ENCODE measurements around the gene SIM2.

SIM2 gene

GRCh38 chr21:36776981-36777617 is 78.2 kb downstream of the SIM2 start:
- Mint-ChIP-seq H3K4me1 (peaks cover 3% of the 10 kb centered on the region), H3K27me3 (no peaks in the 10 kb centered on the region), H3K36me3 (no peaks in the 10 kb centered on the region), H3K4me3 (no peak overlapping the region), H3K27ac (no peak overlapping the region), H3K9me3 (no peaks in the 10 kb centered on the region)
- CTCF ChIA-PET: no interaction called here
- no peak for DNase-seq

- Mint-ChIP-seq H3K9me3 (no peaks in the 10 kb centered on the region), H3K36me3 (no peaks in the 10 kb centered on the region), H3K4me3 (no peak overlapping the region), H3K27ac (no peak overlapping the region), H3K4me1 (peaks cover 3% of the 10 kb centered on the region), H3K27me3 (no peaks in the 10 kb centered on the region)
- CTCF ChIA-PET: no interaction called here
- no peak for DNase-seq
These were observed 81.9 kb downstream of the SIM2 start for GRCh38 chr21:36780861-36781260.

GRCh38 chr21:36783612-36784374 is 84.9 kb downstream of the SIM2 start:
- H3K27ac Mint-ChIP-seq: no peak overlapping the region
- H3K27me3 Mint-ChIP-seq: no peaks in the 10 kb centered on the region
- H3K4me1 Mint-ChIP-seq: peaks cover 3% of the 10 kb centered on the region
- CTCF ChIA-PET: interaction anchor here (0.9 kb wide), 1 partner anchor 11 kb away, joined by 3 read pairs; no protein-coding TSS in a partner anchor
- no peaks in the 10 kb centered on the region for H3K36me3 Mint-ChIP-seq
- no peaks in the 10 kb centered on the region for H3K9me3 Mint-ChIP-seq
- DNase-seq: no peak
- H3K4me3 Mint-ChIP-seq: no peak overlapping the region

- Mint-ChIP-seq H3K27ac (no peak overlapping the region), H3K9me3 (no peaks in the 10 kb centered on the region), H3K4me1 (peaks cover 3% of the 10 kb centered on the region), H3K27me3 (no peaks in the 10 kb centered on the region), H3K36me3 (no peaks in the 10 kb centered on the region), H3K4me3 (no peak overlapping the region)
- no peak for DNase-seq
- CTCF ChIA-PET: no interaction called here
These were observed 86.0 kb downstream of the SIM2 start for GRCh38 chr21:36784947-36785346.

- CTCF ChIA-PET: no interaction called here
- no peaks in the 10 kb centered on the region for H3K27me3 Mint-ChIP-seq
- no peak for DNase-seq
- no peaks in the 10 kb centered on the region for H3K36me3 Mint-ChIP-seq
- no peak overlapping the region for H3K27ac Mint-ChIP-seq
- peaks cover 3% of the 10 kb centered on the region for H3K4me1 Mint-ChIP-seq
- no peaks in the 10 kb centered on the region for H3K9me3 Mint-ChIP-seq
- no peak overlapping the region for H3K4me3 Mint-ChIP-seq
These were observed 86.7 kb downstream of the SIM2 start for GRCh38 chr21:36785615-36786014.

GRCh38 chr21:36786186-36786585 is 87.3 kb downstream of the SIM2 start:
- Mint-ChIP-seq H3K27me3 (no peaks in the 10 kb centered on the region), H3K9me3 (no peaks in the 10 kb centered on the region)
- CTCF ChIA-PET: no interaction called here

GRCh38 chr21:36788120-36788638 is 89.3 kb downstream of the SIM2 start:
- Mint-ChIP-seq H3K4me1 (no peaks in the 10 kb centered on the region), H3K27ac (no peak overlapping the region), H3K36me3 (no peaks in the 10 kb centered on the region), H3K4me3 (no peak overlapping the region), H3K27me3 (no peaks in the 10 kb centered on the region), H3K9me3 (no peaks in the 10 kb centered on the region)
- no peak for DNase-seq
- CTCF ChIA-PET: interaction anchor here (0.6 kb wide), 1 partner anchor 373 kb away, joined by 3 read pairs; no protein-coding TSS in a partner anchor

More at GRCh38 chr21:36786186-36786585, 87.3 kb downstream of the SIM2 start:
- H3K27ac Mint-ChIP-seq: no peak overlapping the region
- peaks cover under 1% of the 10 kb centered on the region for H3K4me1 Mint-ChIP-seq
- H3K36me3 Mint-ChIP-seq: no peaks in the 10 kb centered on the region
- no peak overlapping the region for H3K4me3 Mint-ChIP-seq
- no peak for DNase-seq

- DNase-seq: no peak
- Mint-ChIP-seq H3K27ac (no peak overlapping the region), H3K9me3 (peaks cover 4% of the 10 kb centered on the region), H3K27me3 (no peaks in the 10 kb centered on the region), H3K4me1 (no peaks in the 10 kb centered on the region), H3K36me3 (peaks cover 1% of the 10 kb centered on the region), H3K4me3 (no peak overlapping the region)
- CTCF ChIA-PET: no interaction called here
These were observed 91.7 kb downstream of the SIM2 start for GRCh38 chr21:36790616-36791015.

- Mint-ChIP-seq H3K4me3 (no peak overlapping the region), H3K27ac (no peak overlapping the region), H3K4me1 (no peaks in the 10 kb centered on the region), H3K36me3 (peaks cover 1% of the 10 kb centered on the region), H3K27me3 (no peaks in the 10 kb centered on the region), H3K9me3 (peaks cover 7% of the 10 kb centered on the region)
- CTCF ChIA-PET: no interaction called here
- no peak for DNase-seq
These were observed 92.3 kb downstream of the SIM2 start for GRCh38 chr21:36791180-36791579.

GRCh38 chr21:36791695-36792470 is 93.0 kb downstream of the SIM2 start:
- Mint-ChIP-seq H3K4me3 (no peak overlapping the region), H3K27me3 (no peaks in the 10 kb centered on the region), H3K4me1 (no peaks in the 10 kb centered on the region), H3K27ac (no peak overlapping the region), H3K36me3 (peaks cover 1% of the 10 kb centered on the region), H3K9me3 (peaks cover 10% of the 10 kb centered on the region)
- CTCF ChIA-PET: no interaction called here
- DNase-seq: no peak

- DNase-seq: no peak
- Mint-ChIP-seq H3K4me1 (no peaks in the 10 kb centered on the region), H3K27ac (no peak overlapping the region), H3K27me3 (no peaks in the 10 kb centered on the region), H3K36me3 (peaks cover 1% of the 10 kb centered on the region), H3K4me3 (no peak overlapping the region), H3K9me3 (peaks cover 10% of the 10 kb centered on the region)
- CTCF ChIA-PET: no interaction called here
These were observed 93.6 kb downstream of the SIM2 start for GRCh38 chr21:36792505-36792967.

- H3K9me3 Mint-ChIP-seq: peaks cover 16% of the 10 kb centered on the region
- H3K4me1 Mint-ChIP-seq: no peaks in the 10 kb centered on the region
- H3K27me3 Mint-ChIP-seq: no peaks in the 10 kb centered on the region
- no peak for DNase-seq
- CTCF ChIA-PET: no interaction called here
- H3K27ac Mint-ChIP-seq: no peak overlapping the region
- no peak overlapping the region for H3K4me3 Mint-ChIP-seq
- H3K36me3 Mint-ChIP-seq: peaks cover 1% of the 10 kb centered on the region
These were observed 97.2 kb downstream of the SIM2 start for GRCh38 chr21:36796070-36796469.

GRCh38 chr21:36798491-36798890 is 99.6 kb downstream of the SIM2 start:
- no peak overlapping the region for H3K27ac Mint-ChIP-seq
- DNase-seq: no peak
- no peaks in the 10 kb centered on the region for H3K4me1 Mint-ChIP-seq
- H3K9me3 Mint-ChIP-seq: peaks cover 16% of the 10 kb centered on the region
- H3K4me3 Mint-ChIP-seq: no peak overlapping the region
- H3K27me3 Mint-ChIP-seq: no peaks in the 10 kb centered on the region
- H3K36me3 Mint-ChIP-seq: peaks cover 1% of the 10 kb centered on the region
- CTCF ChIA-PET: no interaction called here
